Activated naive CD4-positive, alpha-beta T cell (primary cell): ENCODE data around the gene ZNF750.

ENCODE experiments used
- DNase-seq, 4 experiments: peaks; one replicate each; lab custom pipeline; 2025; lab: John Stamatoyannopoulos, UW

ZNF750 gene

GRCh38 chr17:82839617-82840292 is at the start of gene ZNF750:
TSS of gene ZNF750 (minus strand) at chr17:82840022. CDS start at chr17:82832454, 7,568 bp downstream.
- no peak for DNase-seq

GRCh38 chr17:82888583-82889495 is 49.0 kb upstream of the ZNF750 start:
- no peak for DNase-seq

GRCh38 chr17:82887255-82888164 is 47.7 kb upstream of the ZNF750 start:
- no peak for DNase-seq

- DNase-seq = peak in 1 of 4 experiments; percentile 15
These were observed 45.1 kb upstream of the ZNF750 start for GRCh38 chr17:82884970-82885353.

GRCh38 chr17:82884341-82884969 is 44.6 kb upstream of the ZNF750 start:
- DNase-seq = no peak

- DNase-seq = no peak
These were observed 43.7 kb upstream of the ZNF750 start for GRCh38 chr17:82883419-82884031.

GRCh38 chr17:82882715-82883418 is 43.0 kb upstream of the ZNF750 start:
- peak in 3 of 4 experiments; percentile 27 to 70 (median 66) for DNase-seq

- no peak for DNase-seq
These were observed 42.3 kb upstream of the ZNF750 start for GRCh38 chr17:82881900-82882714.

- DNase-seq = no peak
These were observed 41.6 kb upstream of the ZNF750 start for GRCh38 chr17:82881324-82881823.

GRCh38 chr17:82880620-82881323 is 41.0 kb upstream of the ZNF750 start:
- DNase-seq = no peak

- no peak for DNase-seq
These were observed 39.4 kb upstream of the ZNF750 start for GRCh38 chr17:82879241-82879640.

- DNase-seq = no peak
These were observed 38.7 kb upstream of the ZNF750 start for GRCh38 chr17:82878527-82878926.

- DNase-seq = no peak
These were observed 37.0 kb upstream of the ZNF750 start for GRCh38 chr17:82876602-82877379.

GRCh38 chr17:82876149-82876548 is 36.3 kb upstream of the ZNF750 start:
- no peak for DNase-seq

- DNase-seq = no peak
These were observed 35.6 kb upstream of the ZNF750 start for GRCh38 chr17:82875407-82875856.

- DNase-seq = no peak
These were observed 34.4 kb upstream of the ZNF750 start for GRCh38 chr17:82874011-82874835.

- DNase-seq = no peak
These were observed 33.7 kb upstream of the ZNF750 start for GRCh38 chr17:82873521-82873920.
